Ishikawa (cell line): ENCODE data around the gene CPA4.

ENCODE experiments used
- EP300 ChIP-seq: IDR thresholded peaks from 2 replicates; pipeline ENCODE4 v1.6.1; 2012; ENCODE audit warnings: borderline replicate concordance
- YY1 ChIP-seq: IDR thresholded peaks from 2 replicates; pipeline ENCODE4 v1.6.1; 2012; ENCODE audit warnings: low read depth

GRCh38 chr7:130301501-130302020 lies 8.6 kb downstream of the CPA4 start:
- TF ChIP-seq YY1 (no peak), EP300 (no peak)
